Measurements from ENCODE around the gene SEC23IP.
"Not testable (repeated sequence)": the region's sequence is repeated elsewhere in the genome, so short reads cannot be mapped to it uniquely, and the experiment has no call there.

Gene SEC23IP

GRCh38 chr10:119886070-119886469 lies 6.5 kb upstream of the SEC23IP start:
- DNase-seq = not testable (repeated sequence)

GRCh38 chr10:119888715-119889114 lies 3.8 kb upstream of the SEC23IP start:
- DNase-seq = not testable (repeated sequence)

- DNase-seq = not testable (repeated sequence)
These were observed 3.3 kb upstream of the SEC23IP start for GRCh38 chr10:119889201-119889600.

- DNase-seq = not testable (repeated sequence)
These were observed 2.2 kb upstream of the SEC23IP start for GRCh38 chr10:119890307-119890706.

GRCh38 chr10:119891849-119892187 lies 712 bp upstream of the SEC23IP start:
- not testable (repeated sequence) for DNase-seq

- DNase-seq = no peak
These were observed 544 bp downstream of the SEC23IP start for GRCh38 chr10:119893074-119893473.

GRCh38 chr10:119893845-119894427 lies 1.4 kb downstream of the SEC23IP start:
- no peak for DNase-seq

GRCh38 chr10:119896061-119896655 lies 3.6 kb downstream of the SEC23IP start:
- DNase-seq = no peak

- no peak for DNase-seq
These were observed 4.6 kb downstream of the SEC23IP start for GRCh38 chr10:119896937-119897770.

- DNase-seq = no peak
These were observed 6.0 kb downstream of the SEC23IP start for GRCh38 chr10:119898577-119898976.

- DNase-seq = no peak
These were observed 11.6 kb downstream of the SEC23IP start for GRCh38 chr10:119903946-119904666.

- not testable (repeated sequence) for DNase-seq
These were observed 15.2 kb downstream of the SEC23IP start for GRCh38 chr10:119907695-119908094.

GRCh38 chr10:119908166-119908565 lies 15.6 kb downstream of the SEC23IP start:
- DNase-seq = no peak

- no peak for DNase-seq
These were observed 18.2 kb downstream of the SEC23IP start for GRCh38 chr10:119910689-119911088.

GRCh38 chr10:119917777-119918176 lies 25.2 kb downstream of the SEC23IP start:
- no peak for DNase-seq

- no peak for DNase-seq
These were observed 26.7 kb downstream of the SEC23IP start for GRCh38 chr10:119919271-119919670.

GRCh38 chr10:119919826-119920225 lies 27.3 kb downstream of the SEC23IP start:
- no peak for DNase-seq

- no peak for DNase-seq
These were observed 35.9 kb downstream of the SEC23IP start for GRCh38 chr10:119928411-119928810.

GRCh38 chr10:119931871-119932270 lies 39.3 kb downstream of the SEC23IP start:
- no peak for DNase-seq

GRCh38 chr10:119932631-119933030 lies 40.1 kb downstream of the SEC23IP start:
- DNase-seq = no peak

- DNase-seq = no peak
These were observed 40.6 kb downstream of the SEC23IP start for GRCh38 chr10:119933179-119933578.

- peak; percentile 26 for DNase-seq
These were observed 48.0 kb downstream of the SEC23IP start for GRCh38 chr10:119940487-119940886.

GRCh38 chr10:119942973-119943372 lies 50.4 kb downstream of the SEC23IP start:
- DNase-seq = no peak

Data from kidney glomerular epithelial cell (primary cell).